Daoy (cell line): ENCODE measurements around the gene TSHZ2. TPM values are rescaled to one million over a fixed set of nuclear protein-coding genes. Genes with fewer than 3 reads are reported as not detected.

Experiments used
- DNase-seq: peaks from one replicate; pipeline ENCODE4 v3.0.0-alpha.2; 2015; ENCODE audit warnings: low read depth
- total RNA-seq: library from RNA; depleted of rRNA; stranded (reverse); fragments of >200 nt; shearing (Covaris generic); gene quantifications from 2 replicates; pipeline ENCODE4 v1.2.3, GENCODE V29; 2014

Gene TSHZ2
- total RNA-seq, 1 experiment from 2014 or later: 0.57 TPM

- peak; percentile 87 for DNase-seq
Measured at GRCh38 chr20:53162251-53162835, 190.2 kb downstream of the TSHZ2 start.

- peak; percentile 89 for DNase-seq
Measured at GRCh38 chr20:53163486-53163885, 191.3 kb downstream of the TSHZ2 start.

GRCh38 chr20:53164072-53164471 lies 191.9 kb downstream of the TSHZ2 start:
- DNase-seq: no peak

GRCh38 chr20:53165452-53165851 lies 193.3 kb downstream of the TSHZ2 start:
- no peak for DNase-seq

GRCh38 chr20:53168491-53168890 lies 196.3 kb downstream of the TSHZ2 start:
- DNase-seq: no peak

GRCh38 chr20:53170196-53170595 lies 198.0 kb downstream of the TSHZ2 start:
- DNase-seq: no peak

- no peak for DNase-seq
Measured at GRCh38 chr20:53171065-53171464, 198.9 kb downstream of the TSHZ2 start.

- no peak for DNase-seq
Measured at GRCh38 chr20:53174454-53174853, 202.3 kb downstream of the TSHZ2 start.

GRCh38 chr20:53175135-53175780 lies 203.1 kb downstream of the TSHZ2 start:
- DNase-seq: no peak

GRCh38 chr20:53176134-53176533 lies 204.0 kb downstream of the TSHZ2 start:
- DNase-seq: no peak

- DNase-seq: no peak
Measured at GRCh38 chr20:53177687-53178086, 205.5 kb downstream of the TSHZ2 start.

- no peak for DNase-seq
Measured at GRCh38 chr20:53179749-53180148, 207.6 kb downstream of the TSHZ2 start.

GRCh38 chr20:53180928-53181362 lies 208.8 kb downstream of the TSHZ2 start:
- DNase-seq: no peak

- DNase-seq: no peak
Measured at GRCh38 chr20:53181866-53182376, 209.8 kb downstream of the TSHZ2 start.

- DNase-seq: no peak
Measured at GRCh38 chr20:53183181-53183580, 211.0 kb downstream of the TSHZ2 start.

GRCh38 chr20:53186635-53187034 lies 214.5 kb downstream of the TSHZ2 start:
- DNase-seq: no peak

- DNase-seq: no peak
Measured at GRCh38 chr20:53187392-53188068, 215.4 kb downstream of the TSHZ2 start.

- DNase-seq: no peak
Measured at GRCh38 chr20:53190225-53190624, 218.1 kb downstream of the TSHZ2 start.

GRCh38 chr20:53191957-53192356 lies 219.8 kb downstream of the TSHZ2 start:
- DNase-seq: no peak

- DNase-seq: no peak
Measured at GRCh38 chr20:53194306-53195290, 222.4 kb downstream of the TSHZ2 start.

- DNase-seq: no peak
Measured at GRCh38 chr20:53195876-53196610, 223.9 kb downstream of the TSHZ2 start.
